GM23248 (cell line): ENCODE results near the gene AGO3.

Experiments
- EZH2 ChIP-seq: fragments of 200-600 bp; sonication (generic); IDR thresholded peaks from 2 replicates; pipeline ENCODE4 v1.6.1; 2018; ENCODE audit warnings: antibody characterized with exemption, mild to moderate bottlenecking; ENCODE audit not compliant: insufficient read depth, poor library complexity, severe bottlenecking
- EZH2phosphoT487 ChIP-seq: fragments of 200-600 bp; sonication (generic); IDR thresholded peaks from 2 replicates; pipeline ENCODE4 v1.6.1; 2018; ENCODE audit warnings: antibody characterized with exemption, moderate library complexity, mild to moderate bottlenecking, low read depth; ENCODE audit not compliant: insufficient read depth

GRCh38 chr1:36088577-36089392 is 157.9 kb downstream of the AGO3 start, which contains the start of gene ADPRS:
- TF ChIP-seq EZH2 (no peak), EZH2phosphoT487 (no peak)
